OCI-LY7 (cell line): ENCODE results near the gene ALK.

Experiments
- EZH2phosphoT487 ChIP-seq: fragments of 200-600 bp; sonication (generic); IDR thresholded peaks from 2 replicates; pipeline ENCODE4 v1.6.1; 2018; ENCODE audit warnings: low read depth, borderline replicate concordance, mild to moderate bottlenecking, mixed run types, antibody characterized with exemption, low read length, moderate library complexity, mixed read lengths
- TF ChIP-seq, protein P1 (sequence below): fragments of 200-600 bp; sonication (generic); conservative IDR thresholded peaks from 2 replicates; pipeline ENCODE4 v1.5.1; 2014; ENCODE audit warnings: mild to moderate bottlenecking, antibody characterized with exemption, low read length, moderate library complexity, mixed read lengths

DNA sequence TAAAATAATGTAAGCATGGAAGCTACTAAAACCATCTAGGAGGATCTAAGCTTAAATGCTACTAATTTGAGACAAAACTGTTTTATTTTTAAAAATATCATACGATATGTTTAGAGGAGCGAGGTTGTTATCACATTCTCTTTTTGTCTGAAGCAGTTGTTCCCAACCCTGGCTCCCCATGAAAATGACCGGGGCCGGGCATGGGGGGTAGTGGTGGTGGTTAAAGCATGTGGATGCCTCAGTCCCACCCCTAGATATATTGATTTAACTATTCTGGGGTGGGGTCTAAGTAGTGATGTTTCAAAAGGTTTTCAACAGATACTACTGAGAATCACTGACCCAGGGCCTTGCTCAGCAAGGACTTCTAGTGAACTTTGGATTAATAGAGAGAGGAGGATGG, 359.8 kb downstream of the ALK start:
- TF ChIP-seq, protein P1, sequence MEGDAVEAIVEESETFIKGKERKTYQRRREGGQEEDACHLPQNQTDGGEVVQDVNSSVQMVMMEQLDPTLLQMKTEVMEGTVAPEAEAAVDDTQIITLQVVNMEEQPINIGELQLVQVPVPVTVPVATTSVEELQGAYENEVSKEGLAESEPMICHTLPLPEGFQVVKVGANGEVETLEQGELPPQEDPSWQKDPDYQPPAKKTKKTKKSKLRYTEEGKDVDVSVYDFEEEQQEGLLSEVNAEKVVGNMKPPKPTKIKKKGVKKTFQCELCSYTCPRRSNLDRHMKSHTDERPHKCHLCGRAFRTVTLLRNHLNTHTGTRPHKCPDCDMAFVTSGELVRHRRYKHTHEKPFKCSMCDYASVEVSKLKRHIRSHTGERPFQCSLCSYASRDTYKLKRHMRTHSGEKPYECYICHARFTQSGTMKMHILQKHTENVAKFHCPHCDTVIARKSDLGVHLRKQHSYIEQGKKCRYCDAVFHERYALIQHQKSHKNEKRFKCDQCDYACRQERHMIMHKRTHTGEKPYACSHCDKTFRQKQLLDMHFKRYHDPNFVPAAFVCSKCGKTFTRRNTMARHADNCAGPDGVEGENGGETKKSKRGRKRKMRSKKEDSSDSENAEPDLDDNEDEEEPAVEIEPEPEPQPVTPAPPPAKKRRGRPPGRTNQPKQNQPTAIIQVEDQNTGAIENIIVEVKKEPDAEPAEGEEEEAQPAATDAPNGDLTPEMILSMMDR = no peak
- TF ChIP-seq EZH2phosphoT487 = no peak
